ENCODE results near the gene ZNF276. TPM values are rescaled to one million over a fixed set of nuclear protein-coding genes. Genes with fewer than 3 reads are reported as not detected.
A peak's percentile ranks its signal among the peaks of the same experiment; 100 is the strongest.

The ZNF276 gene
- total RNA-seq, 6 donors from 2014 or later, result 28.6 to 172 (median 39.0) TPM

GRCh38 chr16:89749637-89750036, 28.3 kb downstream of the ZNF276 start:
- 51 to 79% methylated on average over 8 to 10 of the region's 10 CpGs for WGBS, 2 donors
- TF ChIP-seq EP300 (IDR thresholded peaks at IDR 0.05) (no peak), CTCF (IDR thresholded peaks at IDR 0.05) (no peak), POLR2AphosphoS5 (IDR thresholded peaks at IDR 0.05) (no peak), POLR2A (IDR thresholded peaks at IDR 0.05) (no peak)
- Histone ChIP-seq H3K36me3 (peaks cover 0 to 28% (median 12%) of the 10 kb centered on the region in 4 donors), H3K4me1 (peaks cover 0 to 5% (median 0%) of the 10 kb centered on the region in 4 donors), H3K4me3 (no peak overlapping the region), H3K27me3 (no peaks in the 10 kb centered on the region), H3K27ac (peak overlapping the region in 1 of 4 donors; percentile 35), H3K9me3 (no peaks in the 10 kb centered on the region)
- ATAC-seq (ENCODE audit: low FRiP score in 2 of 2), result peak; percentile 63 to 80
- DNase-seq, result peak in 1 of 2 donors; percentile 66

GRCh38 chr16:89759746-89760340, 38.5 kb downstream of the ZNF276 start:
- H3K27me3 ChIP-seq, result no peaks in the 10 kb centered on the region
- peak in 1 of 2 donors; percentile 63 for DNase-seq
- no peak for TF ChIP-seq EP300 (IDR thresholded peaks at IDR 0.05)
- no peak for TF ChIP-seq POLR2A (IDR thresholded peaks at IDR 0.05)
- no peak for TF ChIP-seq CTCF (IDR thresholded peaks at IDR 0.05)
- H3K4me3 ChIP-seq, result no peak overlapping the region
- H3K36me3 ChIP-seq, result peaks cover 0 to 7% (median 1%) of the 10 kb centered on the region in 4 donors
- H3K9me3 ChIP-seq, result no peaks in the 10 kb centered on the region
- peaks cover 5 to 15% (median 10%) of the 10 kb centered on the region in 4 donors for H3K4me1 ChIP-seq
- peak; percentile 38 to 55 for ATAC-seq (ENCODE audit: low FRiP score in 2 of 2)
- WGBS, 2 donors, result 73 to 84% methylated on average over 26 of the region's 26 CpGs
- no peak overlapping the region for H3K27ac ChIP-seq

- Histone ChIP-seq H3K4me3 (peak overlapping the region in 2 of 4 donors; percentile 17 to 34), H3K4me1 (peaks cover 11 to 22% (median 16%) of the 10 kb centered on the region in 4 donors)
- 56 to 61% methylated on average over 17 of the region's 17 CpGs for WGBS, 2 donors
These were observed 40.1 kb downstream of the ZNF276 start for GRCh38 chr16:89761304-89761922.

GRCh38 chr16:89764711-89765201, 43.4 kb downstream of the ZNF276 start:
- H3K27me3 ChIP-seq, result no peaks in the 10 kb centered on the region
- H3K4me3 ChIP-seq, result peak overlapping the region in 3 of 4 donors; percentile 36 to 51 (median 47)
- WGBS, 2 donors, result 21 to 50% methylated on average over 10 to 18 of the region's 18 CpGs
- TF ChIP-seq POLR2AphosphoS5 (IDR thresholded peaks at IDR 0.05), result peak; percentile 42 to 72
- TF ChIP-seq POLR2A (IDR thresholded peaks at IDR 0.05), result peak in 3 of 4 donors; percentile 60 to 80 (median 75)
- TF ChIP-seq CTCF (IDR thresholded peaks at IDR 0.05), result no peak
- peak in 1 of 4 donors; percentile 7 for TF ChIP-seq EP300 (IDR thresholded peaks at IDR 0.05)
- DNase-seq, result peak in 1 of 2 donors; percentile 94
- H3K9me3 ChIP-seq, result no peaks in the 10 kb centered on the region
- peaks cover 0 to 2% (median under 1%) of the 10 kb centered on the region in 4 donors for H3K36me3 ChIP-seq
- ATAC-seq (ENCODE audit: low FRiP score in 2 of 2), result peak; percentile 77 to 82
- H3K4me1 ChIP-seq, result peaks cover 11 to 22% (median 16%) of the 10 kb centered on the region in 4 donors
- peak overlapping the region; percentile 79 to 89 (median 87) for H3K27ac ChIP-seq

More at GRCh38 chr16:89761304-89761922, 40.1 kb downstream of the ZNF276 start:
- peaks cover 0 to 7% (median 1%) of the 10 kb centered on the region in 4 donors for H3K36me3 ChIP-seq
- no peak for DNase-seq
- ATAC-seq (ENCODE audit: low FRiP score in 2 of 2), result no peak
- no peaks in the 10 kb centered on the region for H3K27me3 ChIP-seq
- H3K9me3 ChIP-seq, result no peaks in the 10 kb centered on the region
- TF ChIP-seq CTCF (IDR thresholded peaks at IDR 0.05), result no peak
- no peak for TF ChIP-seq EP300 (IDR thresholded peaks at IDR 0.05)
- no peak for TF ChIP-seq POLR2A (IDR thresholded peaks at IDR 0.05)
- TF ChIP-seq POLR2AphosphoS5 (IDR thresholded peaks at IDR 0.05), result no peak
- H3K27ac ChIP-seq, result peak overlapping the region in 2 of 4 donors; percentile 28 to 39
